Endothelial cell of umbilical vein (primary cell): ENCODE measurements around the gene USP48. TPM values are rescaled to one million over a fixed set of nuclear protein-coding genes. Genes with fewer than 3 reads are reported as not detected.

Source experiments
- BruUV-seq: library from RNA; stranded (reverse); fragments of 400-500 nt; replicated peaks from 2 replicates; lab custom pipeline; 2021; lab: Mats Ljungman, UMichigan
- CTCF ChIA-PET: fragments of 300-600, 350-600 bp; sonication (Branson Sonifier 250); formaldehyde crosslinking; loops from one replicate; lab custom pipeline; 2021; ENCODE audit warnings: antibody characterized with exemption, inconsistent platforms; lab: Charles Lee
- POLR2A ChIA-PET: fragments of 300-600, 350-600 bp; sonication (Branson Sonifier 250); formaldehyde crosslinking; loops from one replicate; lab custom pipeline; 2021; ENCODE audit warnings: antibody characterized with exemption, inconsistent platforms; lab: Charles Lee
- DNase-seq: peaks from one replicate; pipeline ENCODE4 v3.0.0-alpha.2; 2011; ENCODE audit warnings: low read depth, low spot score
- FAIRE-seq: peaks from 2 replicates; lab custom pipeline; 2011; peaks lifted over from hg19 to GRCh38; lab: Jason Lieb, UNC
- H2AFZ ChIP-seq: 2 replicates; pipeline ENCODE4 v1.6.0; 2012; ENCODE audit warnings: low read depth, low read length, control low read depth, inconsistent platforms
- H3K27ac ChIP-seq: 2 replicates; pipeline ENCODE4 v1.5.1; 2011; ENCODE audit warnings: low read depth, mild to moderate bottlenecking, control low read depth, low read length, moderate library complexity; ENCODE audit not compliant: insufficient read depth
- H3K27me3 ChIP-seq, 2 experiments: 2 replicates each; pipeline versions ENCODE4 v1.6.0 to v1.6.1; 2011; ENCODE audit warnings: low read length in 2 of 2, mixed read lengths in 1 of 2; ENCODE audit not compliant: control insufficient read depth in 2 of 2, insufficient read depth in 2 of 2
- H3K36me3 ChIP-seq, 2 experiments: 2 replicates in 1 of 2; 3 replicates in 1 of 2; pipeline ENCODE4 v1.5.1; 2011; ENCODE audit warnings: low read length in 2 of 2, mild to moderate bottlenecking in 1 of 2, moderate library complexity in 1 of 2; ENCODE audit not compliant: control insufficient read depth in 2 of 2, insufficient read depth in 2 of 2; ENCODE audit errors: extremely low read depth in 1 of 2
- H3K4me1 ChIP-seq: 3 replicates; pipeline ENCODE4 v1.5.1; 2011; ENCODE audit warnings: mild to moderate bottlenecking, low read length; ENCODE audit not compliant: control insufficient read depth, insufficient read depth; ENCODE audit errors: extremely low read depth
- H3K4me2 ChIP-seq: 2 replicates; pipeline ENCODE4 v1.6.1; 2011; ENCODE audit warnings: low read length, control low read depth, mixed read lengths; ENCODE audit not compliant: insufficient read depth
- H3K4me3 ChIP-seq, 3 experiments: fragments of 200-600 bp in 1 of 3; sonication (generic), shearing (Covaris generic) in 1 of 3; replicated peaks in 1 of 3; 2 replicates each; pipeline ENCODE4 v1.5.1; 2011 to 2016; ENCODE audit warnings: control low read depth in 3 of 3, low read length in 3 of 3, mild to moderate bottlenecking in 2 of 3, inconsistent platforms in 1 of 3, low read depth in 1 of 3, moderate library complexity in 1 of 3; ENCODE audit not compliant: insufficient read depth in 1 of 3
- H3K79me2 ChIP-seq: 2 replicates; pipeline ENCODE4 v1.6.0; 2012; ENCODE audit warnings: low read length, inconsistent platforms; ENCODE audit not compliant: control insufficient read depth, insufficient read depth
- H3K9ac ChIP-seq: replicated peaks from 2 replicates; pipeline ENCODE3; 2011; ENCODE audit warnings: low read length, control low read depth; ENCODE audit not compliant: insufficient read depth; ENCODE audit errors: extremely low read depth
- H3K9me1 ChIP-seq: replicated peaks from 3 replicates; pipeline ENCODE4 v1.6.0; 2011; ENCODE audit warnings: mild to moderate bottlenecking, low read length; ENCODE audit not compliant: control insufficient read depth, insufficient read depth; ENCODE audit errors: extremely low read depth
- H3K9me3 ChIP-seq: replicated peaks from 2 replicates; pipeline ENCODE4 v1.5.1; 2012; ENCODE audit warnings: low read length, inconsistent platforms; ENCODE audit not compliant: control insufficient read depth, insufficient read depth
- H4K20me1 ChIP-seq: replicated peaks from 2 replicates; pipeline ENCODE3; 2011; ENCODE audit warnings: mild to moderate bottlenecking, low read length; ENCODE audit not compliant: control insufficient read depth, insufficient read depth; ENCODE audit errors: extremely low read depth
- CTCF ChIP-seq, 2 donors: IDR thresholded peaks; 1 replicate in 1 of 2; 2 replicates in 1 of 2; pipeline ENCODE4 v1.5.1; 2011; ENCODE audit warnings: low read length in 2 of 2, mild to moderate bottlenecking in 2 of 2, moderate library complexity in 2 of 2, control low read depth in 1 of 2, inconsistent platforms in 1 of 2, low read depth in 1 of 2; ENCODE audit not compliant: insufficient read depth in 1 of 2; ENCODE audit errors: extremely low read depth in 1 of 2
- GATA2 ChIP-seq: IDR thresholded peaks from 2 replicates; pipeline ENCODE4 v1.7.0; 2011; ENCODE audit warnings: low read depth, mild to moderate bottlenecking, moderate library complexity, mixed read lengths, low read length; ENCODE audit not compliant: insufficient read length, insufficient read depth
- JUN ChIP-seq: IDR thresholded peaks from 2 replicates; pipeline ENCODE4 v1.6.1; 2011; ENCODE audit warnings: borderline replicate concordance, low read depth; ENCODE audit not compliant: insufficient read length, insufficient read depth
- MAX ChIP-seq: IDR thresholded peaks from 2 replicates; pipeline ENCODE4 v1.6.1; 2011; ENCODE audit not compliant: insufficient read depth, insufficient read length
- MYC ChIP-seq: IDR thresholded peaks from one replicate; pipeline ENCODE4 v1.6.1; 2011; ENCODE audit warnings: mild to moderate bottlenecking, low read depth, low read length
- POLR2A ChIP-seq: IDR thresholded peaks from 2 replicates; pipeline ENCODE4 v1.6.1; 2012; ENCODE audit warnings: low read depth, mild to moderate bottlenecking, control low read depth, low read length
- POLR2AphosphoS5 ChIP-seq: IDR thresholded peaks from 2 replicates; pipeline ENCODE4 v1.6.1; 2012; ENCODE audit warnings: low read depth, mild to moderate bottlenecking, control low read depth, low read length, moderate library complexity; ENCODE audit not compliant: insufficient read depth
- dilution Hi-C: fragments of 300-500 bp; cut with MboI; formaldehyde crosslinking; loops from one replicate; pipeline ENCODE4 v1.15.0; 2019; ENCODE audit warnings: low sequenced_read_pairs; ENCODE audit not compliant: extremely low pct_ligation_motif_present
- intact Hi-C: fragments of 100-400 bp; cut with micrococcal nuclease; formaldehyde crosslinking; loops from one replicate; pipeline ENCODE4 v1.10.0; 2022
- polyA plus RNA-seq, 4 experiments: library from polyadenylated mRNA; depleted of rRNA in 3 of 4; stranded (reverse) in 3 of 4; unstranded in 1 of 4; fragments of >200 nt; gene quantifications; 2 replicates each; pipeline versions ENCODE4 v1.2.1 to v1.2.3, GENCODE V29; 2011 to 2012; ENCODE audit warnings: missing spikeins in 1 of 4
- total RNA-seq: library from RNA; stranded (reverse); gene quantifications from 2 replicates; pipeline ENCODE4 v1.2.3, GENCODE V29; 2021

The USP48 gene
- total and polyA plus RNA-seq, 2 donors (not counting 3 experiments of a cell fraction or from before 2014, with no cell fraction given), result 27.2 to 149 TPM

GRCh38 chr1:21821385-21822019 is 38.6 kb upstream of the USP48 start:
- POLR2A ChIA-PET, result no interaction called here

More at GRCh38 chr1:21821385-21822019, 38.6 kb upstream of the USP48 start:
- H3K36me3 ChIP-seq, result peaks cover 34 to 53% of the 10 kb centered on the region in 2 experiments
- no peak overlapping the region for H3K4me2 ChIP-seq
- no peak overlapping the region for H3K27ac ChIP-seq
- DNase-seq (no peak), FAIRE-seq (no peak)
- no peaks in the 10 kb centered on the region for H3K9me3 ChIP-seq
- H4K20me1 ChIP-seq, result no peaks in the 10 kb centered on the region
- H3K79me2 ChIP-seq, result no peaks in the 10 kb centered on the region
- CTCF ChIA-PET, result no interaction called here
- H3K4me3 ChIP-seq, result no peak overlapping the region
- no peak for TF ChIP-seq JUN
- TF ChIP-seq POLR2A, result peak; percentile 58
- no peak for TF ChIP-seq CTCF (IDR thresholded peaks at IDR 0.05; ENCODE audit: extremely low read depth in 1 of 2, insufficient read depth in 1 of 2, low read depth in 1 of 2, low read length in 2 of 2)
- TF ChIP-seq POLR2AphosphoS5, result peak; percentile 65
- TF ChIP-seq GATA2, result no peak
- no peak for TF ChIP-seq MYC
- TF ChIP-seq MAX, result no peak
- no peak overlapping the region for H2AFZ ChIP-seq
- BruUV-seq, result no TSS peak
- H3K4me1 ChIP-seq, result peaks cover 21% of the 10 kb centered on the region
- intact Hi-C loops (no loop called here), dilution Hi-C loops (no loop called here)
- H3K9me1 ChIP-seq, result no peaks in the 10 kb centered on the region
- H3K27me3 ChIP-seq, result no peaks in the 10 kb centered on the region
- no peak overlapping the region for H3K9ac ChIP-seq
